Activated CD4-positive, CD25-positive, alpha-beta regulatory T cell treated with anti-CD3 and anti-CD28 coated beads, Interleukin-2, amount 50 U/mL, for 16 hours (primary cell): ENCODE measurements around the gene FAM219A.
A peak's percentile ranks its signal among the peaks of the same experiment; 100 is the strongest.
"Not testable (repeated sequence)": the region's sequence is repeated elsewhere in the genome, so short reads cannot be mapped to it uniquely, and the experiment has no call there.

ENCODE experiments used
- DNase-seq: peaks from one replicate; pipeline ENCODE4 v3.0.0-alpha.2; 2020; ENCODE audit warnings: low read depth, low spot score

The FAM219A gene

DNA sequence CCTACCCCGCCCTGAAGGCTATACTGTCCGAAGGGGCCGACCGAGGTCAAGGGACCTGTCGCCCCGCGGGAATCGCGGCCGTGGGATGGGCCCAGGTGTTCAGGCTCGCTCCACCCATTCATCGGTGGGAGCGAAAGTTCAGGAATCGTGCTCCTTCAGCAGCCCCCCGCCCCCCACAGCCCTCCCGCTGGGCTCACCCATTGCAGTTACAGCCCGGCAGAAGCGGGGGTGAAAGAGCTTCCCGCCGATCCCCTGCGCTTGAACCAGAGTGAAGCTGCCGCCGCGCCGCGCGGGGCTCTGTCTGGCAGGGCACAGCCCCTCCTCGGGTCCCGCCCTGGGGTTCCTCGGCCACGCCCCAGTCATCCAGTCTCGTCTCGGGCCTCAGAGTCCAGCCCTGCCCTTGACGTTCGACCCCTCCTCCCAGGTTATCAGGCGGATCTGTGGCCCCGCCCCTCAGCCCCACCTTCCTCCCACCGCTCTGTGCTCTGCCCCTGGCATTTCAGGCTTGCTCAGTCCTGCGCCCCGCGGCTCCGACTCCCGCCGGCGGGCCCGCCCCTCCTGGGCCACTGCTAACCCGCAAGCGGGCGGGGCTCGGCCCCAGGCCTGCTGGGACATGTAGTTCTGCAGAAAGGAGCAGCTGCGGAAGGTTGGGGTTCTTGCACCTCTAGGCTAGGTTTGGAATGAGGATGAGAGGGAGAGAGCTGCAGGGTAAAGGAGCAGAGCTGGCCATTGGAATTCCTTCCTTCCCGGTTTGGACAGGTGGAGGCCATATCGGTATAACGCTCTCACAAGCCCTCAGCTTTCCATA is 81.6 kb downstream of the FAM219A start, which contains the start of gene MYORG:
MYORG (minus strand) TSS at position 303 of the 808 bp plus-strand sequence. CDS start 3,955 bp downstream, outside the sequence.
- DNase-seq: peak; percentile 91

DNA sequence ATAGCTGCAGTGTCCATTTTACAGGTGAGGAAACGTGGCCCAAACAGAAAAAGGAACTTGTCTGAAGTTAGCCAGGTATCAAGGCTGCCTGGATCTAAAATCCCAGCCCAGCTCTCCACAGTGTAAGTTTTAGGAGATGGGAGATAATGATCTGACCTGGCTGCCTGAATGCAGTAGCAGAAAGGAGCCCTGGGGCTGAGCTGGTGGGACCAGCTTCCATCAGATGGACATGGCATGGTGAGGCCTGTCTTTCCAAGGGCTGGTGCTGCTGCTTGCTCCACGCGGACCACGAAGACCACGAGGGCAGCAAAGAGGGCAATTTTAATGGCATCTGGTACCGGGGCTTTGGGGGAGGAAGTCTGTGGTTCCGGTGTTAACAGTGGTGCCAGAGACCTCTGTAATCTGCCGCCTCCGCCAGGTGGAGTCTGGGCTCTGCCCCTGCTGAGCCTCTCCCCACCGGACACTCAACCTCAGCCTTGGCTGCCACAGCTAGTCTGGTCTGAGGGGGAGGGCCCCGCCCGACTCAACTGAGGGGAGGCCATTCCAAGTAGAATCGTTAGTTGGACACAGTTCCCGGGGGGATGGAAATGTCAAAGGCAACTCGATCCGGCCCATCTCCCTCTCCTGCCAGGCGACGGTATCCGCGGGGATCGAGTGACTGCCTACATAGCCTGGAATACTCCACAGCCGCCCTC is 82.3 kb downstream of the FAM219A start:
- no peak for DNase-seq

DNA sequence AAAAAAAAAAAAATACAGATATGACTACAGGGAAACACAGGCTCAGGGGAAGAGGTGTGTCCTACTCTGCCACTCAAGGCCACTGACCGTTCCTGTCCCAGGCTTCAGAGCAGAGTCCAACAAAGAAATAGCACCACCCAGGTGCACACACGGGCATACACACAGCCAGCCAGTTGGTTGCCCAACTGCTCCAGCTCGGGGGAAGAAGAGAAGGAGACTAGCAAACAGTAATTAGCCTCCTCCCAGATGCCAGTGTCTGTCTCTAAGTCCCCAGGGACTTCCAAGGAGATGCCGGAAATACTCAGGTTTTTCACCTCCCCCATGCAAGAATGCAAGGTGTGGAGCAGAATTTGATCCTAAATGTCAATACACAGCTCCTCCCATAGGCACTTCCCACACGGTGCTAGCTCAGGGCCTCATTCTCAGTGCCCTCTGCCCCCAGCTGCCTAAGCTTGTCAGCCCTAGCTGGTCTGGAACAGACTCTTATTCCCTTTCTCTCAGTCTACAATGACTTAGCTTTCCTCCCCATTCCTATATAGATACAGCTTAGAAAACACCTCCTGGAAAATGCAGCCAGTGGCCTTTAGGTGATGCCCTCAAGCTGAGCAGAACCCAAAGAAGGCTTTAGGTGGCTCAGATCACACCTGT is 83.3 kb downstream of the FAM219A start:
- no peak for DNase-seq

DNA sequence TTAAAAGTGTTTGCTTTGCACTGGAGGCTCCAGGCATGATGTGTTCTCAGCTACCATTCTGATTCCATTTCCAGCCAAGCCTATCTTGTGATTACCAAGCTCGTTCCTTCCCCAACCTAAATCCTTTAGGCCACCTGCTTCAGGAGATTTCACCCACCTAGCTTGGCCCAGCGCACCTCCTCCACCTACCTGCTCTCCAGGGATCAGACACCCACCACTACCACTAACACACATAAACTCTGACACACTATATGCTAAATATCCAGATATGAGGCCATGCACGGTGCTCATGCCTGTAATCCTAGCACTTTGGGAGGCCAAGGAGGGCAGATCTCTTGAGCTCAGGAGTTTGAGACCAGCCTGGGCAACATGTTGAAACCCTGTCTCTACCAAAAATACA is 84.0 kb downstream of the FAM219A start:
- DNase-seq: no peak

DNA sequence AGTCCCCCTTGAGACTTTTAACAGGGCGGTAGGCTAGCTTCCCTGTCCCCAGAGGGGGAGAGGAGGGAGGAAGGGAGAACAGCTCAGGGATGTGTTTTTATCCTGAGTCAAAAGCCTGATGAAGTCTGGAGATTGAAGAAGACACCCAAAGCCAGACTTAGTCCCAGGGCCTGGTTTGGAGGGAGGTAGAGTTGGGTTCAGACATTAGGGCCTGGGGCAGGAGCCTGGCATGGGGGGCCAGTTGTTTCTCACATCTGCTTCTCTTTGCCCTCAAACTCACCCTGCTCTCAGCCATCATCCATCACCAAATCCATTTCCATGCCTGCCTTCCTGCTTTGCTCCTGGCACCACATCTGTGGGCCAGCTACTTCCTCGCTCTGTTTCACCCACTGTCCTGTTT is 84.6 kb downstream of the FAM219A start:
- no peak for DNase-seq

DNA sequence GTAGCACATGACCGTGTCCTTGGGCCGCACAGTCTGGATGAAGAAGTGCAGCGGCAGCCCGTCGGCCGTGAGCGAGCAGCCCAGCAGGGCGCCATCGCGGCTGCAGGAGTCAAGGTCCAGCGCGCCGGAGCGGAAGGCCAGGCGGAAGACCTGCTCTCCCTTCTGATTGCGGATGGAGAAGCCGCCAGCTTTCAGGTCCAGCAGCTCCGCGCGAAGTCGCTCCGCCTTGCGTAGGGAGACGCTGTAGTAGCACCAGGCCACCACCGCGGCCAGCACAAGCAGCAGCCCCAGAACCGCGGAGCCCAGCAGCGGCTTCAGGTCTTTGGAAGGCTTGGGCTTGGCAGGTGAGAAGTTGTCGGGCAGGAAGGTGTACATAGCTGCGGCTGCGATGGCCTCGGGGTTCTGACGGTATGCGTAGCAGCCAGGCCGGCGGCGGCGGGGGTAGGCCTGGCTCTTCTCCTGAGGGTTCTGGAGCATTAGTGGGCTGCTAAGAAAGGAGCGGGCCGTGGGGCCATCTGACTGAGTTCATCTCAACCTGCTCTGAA is 85.8 kb downstream of the FAM219A start:
- no peak for DNase-seq

DNA sequence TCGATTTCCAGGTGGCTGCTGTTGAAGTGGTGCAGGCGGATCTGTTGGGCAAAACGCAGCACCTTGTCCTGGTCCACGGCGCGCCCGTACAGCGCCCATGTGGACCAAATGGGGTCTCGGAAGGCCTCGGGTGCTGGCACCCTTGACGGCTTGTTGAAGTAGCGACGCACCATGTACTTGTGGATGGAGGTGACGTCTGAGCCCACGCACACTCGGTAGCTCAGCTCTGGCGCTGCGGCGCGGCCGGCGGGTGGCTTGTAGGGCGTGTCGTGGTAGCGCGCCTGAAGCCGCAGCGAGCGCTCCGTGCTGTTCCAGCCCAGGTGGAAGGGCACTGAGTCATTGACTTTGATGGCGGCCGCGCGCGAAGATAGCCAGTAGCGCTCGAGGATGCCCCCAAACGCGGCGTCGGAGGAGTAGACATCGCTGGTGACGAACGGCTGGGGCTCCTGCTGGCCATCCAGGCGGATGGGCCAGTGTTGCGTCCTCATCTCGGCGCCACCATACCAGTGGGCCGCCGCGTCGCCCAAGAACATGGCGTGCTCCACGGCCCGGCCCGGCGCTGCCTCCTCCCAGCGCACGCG is 86.4 kb downstream of the FAM219A start:
- DNase-seq: no peak

DNA sequence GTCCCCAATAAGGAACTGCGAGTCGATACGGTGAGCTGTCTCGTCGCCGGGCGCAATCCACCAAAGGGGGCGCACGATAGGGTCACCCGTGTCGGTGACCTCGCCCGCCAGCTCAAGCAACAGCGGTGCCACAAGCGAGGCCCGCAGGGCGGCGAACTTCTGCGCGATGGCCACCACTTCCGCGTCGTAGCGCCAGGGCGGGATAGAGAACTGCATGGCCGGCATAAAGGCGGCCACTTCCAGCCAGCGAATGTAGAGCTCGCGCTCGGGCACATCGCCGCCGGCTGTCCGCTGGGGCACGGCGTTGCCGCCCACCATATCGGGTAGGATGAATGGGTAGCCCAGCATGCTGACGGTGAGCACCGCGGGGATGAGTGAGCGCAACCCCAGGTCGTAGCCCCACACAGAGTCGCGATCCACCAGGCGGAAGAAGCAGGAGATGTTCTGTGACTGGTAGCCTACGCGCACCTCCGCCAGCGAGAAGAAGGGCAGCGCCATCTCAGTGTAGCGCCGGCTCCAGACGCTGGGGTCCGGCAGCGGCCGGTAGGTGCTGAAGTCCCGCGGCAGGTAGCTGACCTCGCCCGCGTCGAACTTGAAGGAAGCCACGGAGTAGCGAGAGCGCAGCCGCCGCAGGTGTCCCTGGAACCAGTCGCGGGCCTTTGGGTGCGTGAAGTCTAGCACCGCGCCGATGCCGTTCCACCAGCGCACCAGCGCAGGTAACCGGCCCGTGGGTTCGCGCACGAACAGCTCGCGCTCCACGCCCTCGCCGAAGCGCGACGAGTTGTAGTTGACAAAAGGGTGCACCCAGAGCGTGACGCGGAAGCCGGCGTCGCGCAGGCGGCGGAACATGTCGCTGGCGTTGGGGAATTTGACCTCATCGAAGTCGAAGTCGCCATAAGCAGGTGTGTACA is 87.1 kb downstream of the FAM219A start:
- no peak for DNase-seq

DNA sequence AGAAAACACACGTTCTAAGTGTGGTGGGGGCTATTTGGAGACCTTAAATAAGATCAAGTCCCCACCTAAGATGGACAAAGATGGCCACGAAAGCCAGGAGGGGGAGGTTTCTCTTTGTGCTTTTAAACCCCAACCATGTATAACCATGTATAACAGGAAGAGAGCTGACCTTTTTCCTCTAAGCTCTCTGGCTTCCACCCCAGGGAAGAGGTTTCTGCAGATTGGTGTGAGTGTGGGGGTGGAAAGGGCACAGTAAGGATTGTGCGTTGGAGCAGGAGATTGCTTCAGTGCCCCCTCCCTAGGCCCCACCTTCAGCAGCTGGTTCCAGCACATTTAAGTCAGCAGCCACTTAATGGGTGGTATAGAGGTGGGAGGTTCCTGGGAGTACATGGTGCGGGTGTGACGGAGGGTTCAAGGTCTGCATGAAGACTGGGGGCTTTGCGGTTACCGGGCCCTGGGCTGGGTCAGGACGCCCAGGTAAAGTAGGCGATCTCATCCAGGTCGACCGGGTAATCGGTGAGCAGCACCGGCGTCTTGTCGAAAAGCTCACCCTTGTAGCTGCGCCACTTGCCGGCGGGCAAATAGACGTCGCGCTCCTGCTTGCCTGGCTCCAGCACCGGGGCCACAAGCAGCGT is 87.9 kb downstream of the FAM219A start:
- DNase-seq: no peak

DNA sequence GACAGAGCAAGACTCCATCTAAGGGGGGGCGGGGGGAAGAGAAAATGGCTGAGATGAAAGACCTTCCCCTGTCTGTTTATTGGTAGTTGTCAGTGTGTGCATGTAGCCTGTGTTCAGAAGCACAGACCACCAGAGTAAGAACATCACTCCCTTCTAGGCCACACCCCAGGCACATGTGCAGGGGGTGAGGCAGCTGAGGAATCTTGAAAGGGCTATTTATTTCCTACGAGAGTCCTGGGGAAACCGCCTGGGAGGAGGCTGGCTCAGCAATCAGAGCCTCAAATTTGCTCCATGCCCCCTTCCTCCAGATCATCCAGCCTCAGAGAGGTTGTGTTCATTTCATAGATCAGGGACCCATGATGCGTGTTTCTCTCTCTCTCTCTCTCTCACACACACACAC is 88.7 kb downstream of the FAM219A start:
- DNase-seq: no peak

DNA sequence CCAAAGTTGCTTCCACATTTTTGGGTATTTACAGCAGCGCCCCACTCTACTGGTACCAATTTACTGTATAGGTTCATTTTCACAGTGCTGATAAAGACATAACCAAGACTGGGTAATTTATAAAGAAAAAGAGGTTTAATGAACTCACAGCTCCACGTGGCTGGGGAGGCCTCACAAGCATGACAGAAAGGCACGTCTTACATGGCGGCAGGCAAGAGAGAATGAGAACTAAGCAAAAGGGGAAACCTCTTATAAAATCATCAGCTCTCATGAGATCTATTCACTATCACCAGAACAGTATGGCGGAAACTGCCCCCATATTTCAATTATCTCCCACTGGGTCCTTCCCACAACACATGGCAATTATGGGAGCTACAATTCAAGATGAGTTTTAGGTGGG is 89.6 kb downstream of the FAM219A start:
- not testable (repeated sequence) for DNase-seq

DNA sequence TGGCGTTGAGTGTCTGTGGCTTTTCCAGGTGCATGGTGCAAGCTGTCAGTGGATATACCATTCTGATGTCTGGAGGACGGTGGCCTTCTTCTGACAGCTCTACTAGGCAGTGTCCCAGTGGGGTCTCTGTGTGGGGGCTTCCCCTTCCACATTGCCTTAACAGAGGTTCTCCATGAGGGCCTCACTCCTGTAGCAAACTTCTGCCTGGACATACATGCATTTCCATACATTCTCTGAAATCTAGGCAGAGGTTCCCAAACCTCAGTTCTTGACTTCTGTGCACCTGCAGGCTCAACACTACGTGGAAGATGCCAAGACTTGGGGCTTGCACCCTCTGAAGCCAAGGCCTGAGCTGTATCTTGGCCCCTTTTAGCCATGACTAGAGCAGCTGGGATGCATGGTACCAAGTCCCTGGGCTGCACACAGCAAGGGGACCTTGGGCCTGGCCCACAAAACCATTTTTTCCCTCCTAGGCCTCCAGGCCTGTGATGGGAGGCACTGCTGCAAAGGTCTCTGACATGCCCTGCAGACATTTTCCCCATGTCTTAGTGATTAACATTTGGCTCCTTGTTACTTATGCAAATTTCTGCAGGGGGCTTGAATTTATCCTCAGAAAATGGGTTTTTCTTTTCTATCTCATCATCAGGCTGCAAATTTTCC is 90.5 kb downstream of the FAM219A start:
- not testable (repeated sequence) for DNase-seq

DNA sequence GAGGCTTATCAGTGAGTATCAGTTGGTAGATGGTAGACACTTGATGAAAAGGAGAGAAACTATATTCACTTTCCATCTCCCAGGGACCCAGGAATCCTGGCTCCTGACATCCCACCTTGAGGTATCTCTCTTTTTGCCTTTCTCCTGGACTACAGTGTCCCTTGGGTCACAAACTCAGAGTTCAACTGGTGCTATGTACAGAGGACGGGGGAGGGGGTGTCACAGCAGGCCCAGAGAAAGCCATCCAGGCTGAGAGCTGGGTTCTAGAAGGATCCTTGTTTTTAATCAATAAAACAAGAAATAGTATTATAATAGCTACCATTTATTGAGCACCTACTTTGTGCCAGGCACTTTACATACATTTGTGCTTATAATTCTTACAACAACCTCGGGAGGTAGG is 92.0 kb downstream of the FAM219A start:
- DNase-seq: no peak

DNA sequence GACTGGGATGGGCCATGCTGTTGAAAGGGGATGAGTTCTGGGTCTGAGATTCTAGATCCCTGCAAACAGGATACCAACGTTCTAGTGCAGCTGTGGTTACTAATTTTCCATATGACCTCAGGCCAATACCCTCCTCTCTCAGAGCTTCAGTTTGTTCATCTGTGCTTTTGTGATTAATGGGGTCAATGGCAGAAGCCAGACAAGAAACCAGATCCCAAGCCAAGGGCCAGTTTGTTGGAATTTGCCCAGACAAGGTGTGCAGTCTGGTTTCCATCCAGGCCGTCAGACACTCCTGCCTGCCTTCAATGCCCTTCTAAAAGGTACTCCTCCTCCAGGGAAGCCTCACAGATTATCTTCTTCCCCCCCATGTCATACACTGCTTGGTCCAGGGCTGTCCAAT is 93.1 kb downstream of the FAM219A start:
- no peak for DNase-seq

DNA sequence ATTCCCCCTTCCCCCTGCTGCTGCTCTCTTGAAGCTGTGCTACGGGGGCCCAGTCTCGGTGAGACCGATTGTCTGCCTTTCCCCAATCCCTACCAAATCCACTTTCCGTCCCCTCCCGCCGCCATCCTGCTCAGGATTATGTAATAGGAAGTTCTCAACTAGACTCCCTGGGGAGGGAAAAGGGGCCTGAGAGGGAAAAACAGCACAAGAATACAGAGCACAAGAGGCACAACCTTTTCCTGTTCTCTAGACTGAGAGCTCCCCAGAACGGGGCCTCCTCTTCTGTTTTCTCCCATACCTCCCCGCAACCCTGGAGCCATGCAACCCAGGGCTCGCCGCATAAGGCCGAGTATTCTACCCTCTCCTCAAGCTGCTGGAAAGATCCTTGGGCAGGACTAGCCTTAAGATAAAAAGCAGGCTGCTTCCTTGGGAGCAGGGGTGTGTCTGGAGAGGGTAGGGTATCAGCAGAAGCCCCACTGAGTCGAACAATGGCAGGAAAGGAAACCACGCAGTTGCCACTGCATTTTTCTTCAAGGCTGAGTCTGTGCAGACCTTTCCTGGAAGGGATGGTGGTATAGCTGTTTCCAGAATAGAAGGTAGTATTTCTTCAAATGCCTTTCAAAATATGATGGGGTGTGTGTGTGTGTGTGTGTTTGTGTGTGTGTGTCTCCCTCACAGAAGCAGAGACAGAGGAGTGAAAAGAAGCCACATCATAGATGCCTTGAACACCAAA is 94.6 kb downstream of the FAM219A start:
- no peak for DNase-seq

DNA sequence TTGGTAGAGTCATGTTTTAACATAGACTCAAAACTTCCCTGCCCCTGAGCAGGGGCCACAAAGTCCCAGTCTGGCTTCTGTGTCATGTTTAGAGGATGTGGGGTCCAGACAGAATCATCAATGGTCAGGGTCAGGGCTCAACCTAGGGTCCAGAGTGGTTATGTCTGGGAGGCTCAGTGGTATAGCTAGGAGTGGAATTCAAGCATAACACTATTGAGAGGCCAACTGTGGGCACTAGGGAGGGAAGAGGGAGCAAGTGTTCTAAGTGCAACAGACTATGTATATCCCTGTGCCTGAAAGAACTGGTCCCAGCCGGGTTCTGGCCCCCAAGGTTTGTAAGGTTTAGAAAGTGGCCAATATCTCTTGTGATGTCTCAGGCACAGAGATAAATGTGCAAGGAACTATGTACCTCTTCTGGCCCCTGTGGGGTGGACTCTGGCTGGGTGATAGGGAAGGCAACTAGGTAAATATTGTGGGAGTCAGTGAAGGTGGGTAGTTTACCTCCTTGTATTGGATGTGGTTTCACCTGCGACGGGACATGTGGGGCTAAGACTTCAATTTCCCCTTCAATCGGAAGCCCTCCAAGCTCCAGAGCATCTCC is 95.7 kb downstream of the FAM219A start:
- no peak for DNase-seq

DNA sequence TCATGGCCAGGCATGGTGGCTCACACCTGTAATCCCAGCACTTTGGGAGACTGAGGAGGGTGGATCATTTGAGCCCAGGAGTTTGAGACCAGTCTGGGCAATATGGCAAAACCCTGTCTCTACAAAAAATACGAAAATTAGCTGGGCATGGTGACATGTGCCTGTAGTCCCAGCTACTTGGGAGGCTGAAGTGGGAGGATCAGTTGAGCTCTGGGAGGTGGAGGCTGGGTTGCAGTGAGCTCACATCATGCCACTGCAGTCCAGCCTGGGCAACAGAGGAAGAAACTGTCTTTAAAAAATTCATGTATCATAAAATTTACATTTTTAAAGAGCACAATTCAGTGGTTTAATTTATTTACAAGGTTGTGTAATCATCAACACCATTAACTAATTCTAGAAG is 105.4 kb downstream of the FAM219A start:
- not testable (repeated sequence) for DNase-seq

DNA sequence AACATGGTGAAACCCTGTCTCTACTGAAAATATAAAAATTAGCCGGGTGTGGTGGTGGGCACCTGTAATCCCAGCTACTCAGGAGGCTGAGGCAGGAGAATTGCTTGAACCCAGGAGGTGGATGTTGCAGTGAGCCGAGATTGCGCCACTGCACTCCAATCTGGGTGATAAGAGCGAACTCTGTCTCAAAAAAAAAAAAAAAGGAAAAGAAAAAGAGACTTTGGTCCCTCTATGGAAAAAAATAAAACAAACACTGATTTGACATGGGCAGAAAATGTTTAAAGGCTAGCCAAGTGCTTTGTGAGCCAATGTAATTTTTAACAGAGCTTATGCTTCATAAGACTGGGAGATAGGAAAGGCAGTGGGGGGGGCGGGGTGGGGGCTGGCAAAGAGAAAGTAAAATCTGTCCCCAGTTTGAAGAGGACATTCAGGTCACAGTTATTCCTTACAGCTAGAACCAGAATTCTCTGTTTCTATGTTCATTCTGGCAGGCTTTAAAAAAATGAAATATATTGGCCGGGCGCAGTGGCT is 106.2 kb downstream of the FAM219A start:
- not testable (repeated sequence) for DNase-seq
